HG02852 (cell line): Measurements from ENCODE around the gene KLHL17.

Experiments used
- ATAC-seq: cut with Tn5 transposase; IDR thresholded peaks from one replicate; pipeline ENCODE4 v1.9.1; 2021; ENCODE audit warnings: mild to moderate bottlenecking, moderate library complexity; ENCODE audit not compliant: unreplicated experiment

Gene KLHL17

GRCh38 chr1:947958-948357 is 12.4 kb upstream of the KLHL17 start:
- ATAC-seq = no peak

GRCh38 chr1:950268-950667 is 10.1 kb upstream of the KLHL17 start:
- ATAC-seq = no peak

- no peak for ATAC-seq
These were observed 9.5 kb upstream of the KLHL17 start for GRCh38 chr1:950881-951280.

GRCh38 chr1:951364-951763 is 9.0 kb upstream of the KLHL17 start:
- ATAC-seq = no peak

- no peak for ATAC-seq
These were observed 8.2 kb upstream of the KLHL17 start for GRCh38 chr1:952201-952600.

- ATAC-seq = no peak
These were observed 7.8 kb upstream of the KLHL17 start for GRCh38 chr1:952603-953002.

- ATAC-seq = no peak
These were observed 6.7 kb upstream of the KLHL17 start for GRCh38 chr1:953524-954320.

GRCh38 chr1:954927-955326 is 5.5 kb upstream of the KLHL17 start:
- no peak for ATAC-seq

- no peak for ATAC-seq
These were observed 4.9 kb upstream of the KLHL17 start for GRCh38 chr1:955474-955873.

GRCh38 chr1:956636-957035 is 3.7 kb upstream of the KLHL17 start:
- ATAC-seq = no peak

- no peak for ATAC-seq
These were observed 1.3 kb upstream of the KLHL17 start, which contains the start of gene NOC2L for GRCh38 chr1:958823-959730. NOC2L (minus strand) TSS chr1:959256; CDS start chr1:959240, 16 bp downstream.

GRCh38 chr1:959731-960362 is 537 bp upstream of the KLHL17 start:
- ATAC-seq = no peak

- ATAC-seq = peak; percentile 3
These were observed 817 bp downstream of the KLHL17 start for GRCh38 chr1:961132-961669.

- ATAC-seq = no peak
These were observed 2.3 kb downstream of the KLHL17 start for GRCh38 chr1:962381-963300.

- ATAC-seq = no peak
These were observed 2.9 kb downstream of the KLHL17 start for GRCh38 chr1:963301-963651.

- ATAC-seq = no peak
These were observed 3.6 kb downstream of the KLHL17 start for GRCh38 chr1:963746-964525.

GRCh38 chr1:964691-965525 is 4.5 kb downstream of the KLHL17 start:
- no peak for ATAC-seq

GRCh38 chr1:965526-966134 is 5.2 kb downstream of the KLHL17 start:
- ATAC-seq = no peak
